HG02885 (cell line): ENCODE measurements around the gene NF1.

ENCODE experiments used
- ATAC-seq: cut with Tn5 transposase; IDR thresholded peaks from one replicate; pipeline ENCODE4 v1.9.1; 2021; ENCODE audit warnings: mild to moderate bottlenecking; ENCODE audit not compliant: unreplicated experiment, poor library complexity

The NF1 gene

GRCh38 chr17:31392002-31392855, 297.5 kb downstream of the NF1 start:
- ATAC-seq: no peak

- no peak for ATAC-seq
Measured at GRCh38 chr17:31392856-31393748, 298.3 kb downstream of the NF1 start.

- no peak for ATAC-seq
Measured at GRCh38 chr17:31393749-31394146, 299.0 kb downstream of the NF1 start.

DNA sequence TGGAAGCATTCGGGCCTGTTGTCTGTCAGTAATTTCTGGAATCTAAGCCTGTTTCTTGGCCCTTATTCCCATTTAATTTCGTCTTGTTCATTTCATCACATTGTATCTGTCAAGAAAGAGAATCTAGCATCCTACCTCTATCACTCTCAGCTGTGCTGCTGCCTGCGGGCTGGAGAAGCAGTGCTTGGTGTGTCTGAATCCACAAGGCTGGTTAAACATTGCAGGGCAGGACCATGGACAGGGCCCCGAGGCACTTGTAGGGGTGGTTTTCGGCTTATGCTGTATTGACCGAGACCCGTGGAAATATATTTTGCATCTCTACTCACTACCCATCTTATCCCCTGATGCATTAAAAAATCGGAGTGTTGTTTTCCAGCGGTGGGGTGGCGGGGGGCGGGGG, 299.8 kb downstream of the NF1 start:
- ATAC-seq: no peak

GRCh38 chr17:31397256-31397939, 302.6 kb downstream of the NF1 start:
- no peak for ATAC-seq

- ATAC-seq: no peak
Measured at GRCh38 chr17:31398381-31399311, 303.9 kb downstream of the NF1 start.

- ATAC-seq: no peak
Measured at GRCh38 chr17:31400481-31400950, 305.7 kb downstream of the NF1 start.

DNA sequence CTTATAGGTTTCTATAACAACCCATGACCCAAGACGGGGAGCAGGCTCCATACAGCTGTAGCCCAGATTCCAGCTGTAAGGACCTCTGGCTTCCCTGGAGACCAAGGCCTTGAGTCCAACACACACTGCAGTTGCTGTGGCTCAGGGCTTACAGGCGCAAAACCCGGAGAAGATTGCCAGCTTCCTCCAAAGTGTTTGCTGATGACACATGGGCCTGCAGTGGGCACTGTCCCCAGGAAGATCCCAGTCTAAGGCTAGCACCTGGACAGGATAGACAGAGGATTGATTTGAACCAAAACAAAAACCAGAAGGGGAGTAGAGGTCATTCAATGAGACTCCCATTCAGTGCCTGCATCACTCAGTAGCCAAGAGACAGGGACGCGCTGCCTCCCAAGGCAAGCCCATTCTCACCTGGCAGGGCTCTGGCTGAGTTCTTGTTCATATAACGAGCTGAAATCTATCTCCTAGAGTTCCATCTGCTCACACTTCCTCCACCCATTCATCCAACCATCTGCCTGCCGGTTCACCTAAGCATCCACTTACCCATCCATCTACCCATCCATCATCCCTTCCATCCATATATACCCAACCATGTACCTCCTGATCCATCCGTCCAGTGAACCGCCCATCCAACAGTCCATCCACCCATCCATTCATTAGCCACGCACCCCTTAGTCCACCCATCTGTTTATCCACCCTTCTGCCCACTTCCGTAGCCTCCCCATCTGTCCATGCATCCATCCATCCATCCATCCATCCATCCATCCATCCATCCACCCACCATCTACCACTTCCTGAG, 306.9 kb downstream of the NF1 start:
- ATAC-seq: no peak

- ATAC-seq: no peak
Measured at GRCh38 chr17:31404028-31404949, 309.5 kb downstream of the NF1 start.

DNA sequence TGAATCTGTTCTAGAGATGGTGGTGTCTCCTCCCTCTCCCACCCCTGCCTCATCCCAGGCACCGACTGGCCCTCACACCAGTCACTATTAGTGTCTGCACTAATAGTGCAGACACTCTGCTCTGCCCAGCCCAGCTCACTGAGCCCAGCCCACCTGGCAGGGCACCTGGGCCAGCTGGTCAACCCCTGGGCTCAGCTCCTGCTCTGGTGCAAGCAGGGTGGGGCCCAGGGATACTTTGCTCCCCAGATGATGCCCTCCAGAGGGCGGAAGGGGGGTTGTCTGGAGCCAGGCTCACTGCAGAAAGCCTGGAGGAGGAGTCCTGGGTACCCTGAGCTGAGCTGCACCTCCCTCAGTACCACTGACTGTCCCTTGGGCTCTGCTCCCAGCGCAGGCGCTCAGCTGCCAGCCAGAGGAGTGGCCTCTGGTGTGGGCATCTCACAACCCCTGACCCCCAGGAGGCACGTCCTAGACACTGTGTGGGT, 311.2 kb downstream of the NF1 start:
- no peak for ATAC-seq

DNA sequence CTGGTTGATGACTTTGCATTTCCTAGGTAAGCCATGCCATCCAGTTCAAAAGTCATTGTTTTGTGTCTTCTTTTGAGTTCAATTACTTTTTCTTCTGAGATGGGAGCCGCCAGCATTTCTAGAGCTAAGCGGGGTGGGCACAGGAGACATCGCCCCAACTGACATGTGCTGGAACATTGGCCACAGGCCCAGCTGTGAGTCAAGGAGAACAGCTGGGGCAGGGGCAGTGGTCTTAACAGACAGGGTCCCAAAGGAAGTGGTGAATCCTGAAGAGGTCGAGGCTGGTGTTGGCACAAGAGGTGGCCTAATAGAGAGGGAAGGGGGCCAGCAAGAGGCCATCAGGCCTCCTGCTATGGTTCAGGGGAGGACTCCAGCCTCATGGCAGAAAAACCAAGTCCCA, 313.8 kb downstream of the NF1 start:
- no peak for ATAC-seq

GRCh38 chr17:31411707-31412285, 317.0 kb downstream of the NF1 start:
- ATAC-seq: no peak

DNA sequence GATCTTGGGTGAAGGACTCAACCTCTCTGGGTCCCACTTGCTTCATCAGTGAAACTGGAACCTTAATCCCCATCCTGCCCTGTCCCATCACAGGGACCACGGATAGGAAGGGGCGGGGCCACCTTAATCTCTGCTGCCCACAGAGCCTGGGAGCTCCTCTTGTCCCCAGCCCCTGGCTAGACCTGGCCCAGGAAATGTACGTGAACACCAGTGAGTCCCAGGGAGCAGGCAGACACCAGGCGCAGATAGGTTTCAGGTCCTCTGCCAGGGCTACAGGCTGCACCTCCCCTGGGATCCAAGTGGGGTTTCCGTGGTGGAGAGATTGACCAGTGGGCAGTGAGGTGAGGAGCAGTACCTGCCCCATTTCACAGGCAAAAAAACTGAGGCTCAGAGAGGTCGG, 317.7 kb downstream of the NF1 start:
- ATAC-seq: no peak

DNA sequence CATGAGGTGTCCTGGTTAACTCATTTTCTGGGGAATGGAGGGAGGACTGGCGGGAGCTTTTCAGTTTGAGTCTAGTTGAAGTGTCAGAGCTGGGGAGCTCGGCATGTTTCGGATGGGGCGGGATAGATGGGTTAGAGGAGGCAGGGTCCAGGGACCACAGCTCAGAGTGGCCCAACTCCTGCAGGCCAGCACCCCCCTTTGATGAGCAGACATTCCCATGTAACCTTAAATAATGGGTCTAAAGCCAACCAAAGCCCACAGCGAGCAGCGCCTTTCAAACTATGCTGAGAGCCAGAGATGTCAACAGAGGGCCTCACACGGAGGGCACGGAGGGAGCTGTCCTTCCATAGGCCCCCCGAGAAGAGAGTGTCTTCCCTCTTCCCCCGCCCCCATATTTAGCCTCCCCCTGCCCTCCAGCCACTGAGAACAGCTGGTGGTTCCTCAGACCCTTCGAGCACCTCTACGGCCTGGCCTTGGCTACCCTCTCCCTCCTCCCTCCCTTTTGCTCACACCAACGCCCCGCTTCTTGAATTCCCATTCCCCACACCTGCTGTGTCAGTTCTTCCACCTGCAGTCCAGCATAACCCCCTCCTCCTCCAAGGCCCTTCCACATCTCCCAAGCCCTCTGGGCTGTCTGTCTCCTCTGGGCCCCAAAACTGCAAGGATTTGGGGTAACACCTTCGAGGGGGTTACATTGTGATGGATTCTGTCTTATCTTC, 318.5 kb downstream of the NF1 start:
- no peak for ATAC-seq

DNA sequence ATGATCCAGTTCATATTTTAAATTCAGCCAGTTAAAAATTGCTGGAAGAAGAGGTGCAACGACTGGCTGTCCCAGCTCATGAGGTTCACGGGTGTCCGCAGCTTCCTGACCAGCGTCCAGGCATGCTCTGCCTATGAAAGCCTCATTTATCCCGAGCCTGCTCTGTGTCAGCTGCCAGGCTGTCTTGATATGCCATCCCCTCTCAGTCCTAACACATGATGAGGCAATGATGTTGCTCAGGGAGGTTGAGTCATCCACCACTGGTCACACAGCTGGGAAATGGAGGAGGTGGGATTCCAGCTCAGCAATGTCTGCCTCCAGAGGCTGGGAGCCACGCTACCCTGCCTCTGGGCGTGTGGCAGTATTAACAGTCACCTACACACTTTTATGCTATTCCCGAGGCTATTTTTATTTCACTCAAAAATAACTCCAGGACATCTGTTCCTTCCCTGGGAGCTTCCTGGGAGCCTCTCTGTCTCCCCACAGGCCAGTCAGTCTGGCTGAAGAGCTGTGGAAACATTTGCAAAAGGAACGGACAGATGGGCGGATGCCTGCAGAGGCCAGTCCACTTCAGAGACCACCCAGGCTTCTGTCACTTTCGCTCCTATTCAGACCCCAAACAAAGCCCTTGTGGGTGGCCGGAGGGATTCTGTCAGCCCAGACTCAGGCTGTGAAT, 319.2 kb downstream of the NF1 start:
- no peak for ATAC-seq

DNA sequence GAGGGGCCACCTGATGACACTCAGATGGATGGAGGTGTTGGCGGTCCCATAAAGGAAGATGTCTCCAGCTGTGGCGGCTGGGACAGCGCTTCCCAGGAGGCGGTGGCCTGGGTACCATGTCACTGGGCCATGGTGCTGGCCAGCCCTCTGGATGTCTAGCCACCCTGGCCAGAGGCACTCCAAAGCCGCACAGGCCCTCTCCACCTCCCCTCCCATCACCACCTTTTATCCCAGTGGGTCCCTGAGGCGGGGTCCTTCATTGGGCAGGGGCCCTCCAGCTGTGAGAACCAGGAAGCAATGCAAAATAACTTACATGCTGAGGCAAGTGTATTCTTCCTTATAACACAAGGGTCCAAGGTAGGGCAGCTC, 319.8 kb downstream of the NF1 start:
- ATAC-seq: no peak
